Neuronal stem cell (in vitro differentiated cells): ENCODE measurements around the gene STXBP6.

Experiments
- DNase-seq: peaks from one replicate; pipeline ENCODE4 v3.0.0-alpha.2; 2013; ENCODE audit warnings: low spot score
- H2AFZ ChIP-seq: one replicate; pipeline ENCODE4 v1.6.1; 2013; ENCODE audit warnings: mild to moderate bottlenecking, low read length, inconsistent platforms
- H2AK5ac ChIP-seq: 2 replicates; pipeline ENCODE4 v1.6.1; 2013; ENCODE audit warnings: low read depth, mild to moderate bottlenecking, inconsistent platforms, low read length, moderate library complexity, mixed read lengths
- H2BK120ac ChIP-seq: 2 replicates; pipeline ENCODE4 v1.6.1; 2013; ENCODE audit warnings: low read depth, mild to moderate bottlenecking, inconsistent platforms, low read length, moderate library complexity, mixed read lengths
- H2BK12ac ChIP-seq: one replicate; pipeline ENCODE4 v1.6.1; 2013; ENCODE audit warnings: low read length, inconsistent platforms
- H2BK15ac ChIP-seq: 2 replicates; pipeline ENCODE4 v1.6.1; 2013; ENCODE audit warnings: mild to moderate bottlenecking, low read length, inconsistent platforms, mixed read lengths
- H2BK5ac ChIP-seq: one replicate; pipeline ENCODE4 v1.6.1; 2013; ENCODE audit warnings: inconsistent platforms, mild to moderate bottlenecking, low read length, moderate library complexity
- H3K14ac ChIP-seq: one replicate; pipeline ENCODE4 v1.6.1; 2013; ENCODE audit warnings: low read length, inconsistent platforms
- H3K18ac ChIP-seq: 2 replicates; pipeline ENCODE4 v1.6.1; 2013; ENCODE audit warnings: low read length, inconsistent platforms
- H3K23ac ChIP-seq: 2 replicates; pipeline ENCODE4 v1.6.1; 2013; ENCODE audit warnings: low read depth, mild to moderate bottlenecking, mixed read lengths, low read length, inconsistent platforms; ENCODE audit not compliant: poor library complexity
- H3K27ac ChIP-seq: replicated peaks from 3 replicates; pipeline ENCODE4 v1.5.1; 2013; ENCODE audit warnings: low read length, inconsistent platforms
- H3K27me3 ChIP-seq, 3 experiments: 2 replicates each; pipeline ENCODE4 v1.6.1; 2013; ENCODE audit warnings: low read length in 3 of 3, mild to moderate bottlenecking in 2 of 3, inconsistent platforms in 1 of 3, low read depth in 1 of 3, mixed read lengths in 1 of 3, moderate library complexity in 1 of 3; ENCODE audit not compliant: control insufficient read depth in 3 of 3, insufficient read depth in 3 of 3
- H3K36me3 ChIP-seq, 2 donors: replicated peaks in 1 of 2; 2 replicates each; pipeline ENCODE4 v1.6.1; 2013; ENCODE audit warnings: low read length in 2 of 2; ENCODE audit not compliant: control insufficient read depth in 2 of 2, insufficient read depth in 2 of 2
- H3K4ac ChIP-seq: 2 replicates; pipeline ENCODE4 v1.6.1; 2013; ENCODE audit warnings: inconsistent platforms, mild to moderate bottlenecking, low read length, moderate library complexity
- H3K4me1 ChIP-seq, 2 donors: 1 replicate in 1 of 2; 2 replicates in 1 of 2; pipeline ENCODE4 v1.6.1; 2013; ENCODE audit warnings: low read length in 2 of 2, low read depth in 1 of 2; ENCODE audit not compliant: control insufficient read depth in 2 of 2, insufficient read depth in 1 of 2
- H3K4me2 ChIP-seq: one replicate; pipeline ENCODE4 v1.6.1; 2013; ENCODE audit warnings: mild to moderate bottlenecking, low read length, inconsistent platforms; ENCODE audit not compliant: insufficient read depth, poor library complexity, severe bottlenecking
- H3K4me3 ChIP-seq, 2 donors: 2 replicates each; pipeline ENCODE4 v1.5.1; 2013; ENCODE audit warnings: low read length in 2 of 2, mild to moderate bottlenecking in 2 of 2, inconsistent platforms in 1 of 2, moderate library complexity in 1 of 2
- H3K79me1 ChIP-seq: one replicate; pipeline ENCODE4 v1.6.1; 2013; ENCODE audit warnings: low read depth, mild to moderate bottlenecking, inconsistent platforms, low read length, moderate library complexity
- H3K9ac ChIP-seq: one replicate; pipeline ENCODE4 v1.6.1; 2013; ENCODE audit warnings: mild to moderate bottlenecking, low read depth, low read length, inconsistent platforms; ENCODE audit not compliant: poor library complexity
- H3K9me3 ChIP-seq, 2 donors: replicated peaks in 1 of 2; 2 replicates each; pipeline versions ENCODE3 to v1.6.1; 2013; ENCODE audit warnings: low read length in 2 of 2, mild to moderate bottlenecking in 2 of 2, inconsistent platforms in 1 of 2, low read depth in 1 of 2, mixed read lengths in 1 of 2, moderate library complexity in 1 of 2; ENCODE audit not compliant: control insufficient read depth in 2 of 2, insufficient read depth in 1 of 2
- H4K8ac ChIP-seq: one replicate; pipeline ENCODE4 v1.6.1; 2013; ENCODE audit warnings: low read depth, mild to moderate bottlenecking, inconsistent platforms, low read length, moderate library complexity
- H4K91ac ChIP-seq: one replicate; pipeline ENCODE4 v1.6.1; 2013; ENCODE audit warnings: low read length, low read depth, mild to moderate bottlenecking, inconsistent platforms; ENCODE audit not compliant: poor library complexity
- WGBS, 2 donors: extraction: QIAGEN DNeasy Blood & Tissue Kit; methylation state at CpG; one replicate each; pipeline ENCODE4 v1.1.7; 2013; ENCODE audit warnings: missing lambda C conversion rate in 2 of 2, mixed read lengths in 1 of 2; ENCODE audit not compliant: insufficient read length in 2 of 2, insufficient replicate concordance in 1 of 2; ENCODE audit errors: extremely low coverage in 2 of 2; 5-methylcytosine and 5-hydroxymethylcytosine counted together

STXBP6 gene

DNA sequence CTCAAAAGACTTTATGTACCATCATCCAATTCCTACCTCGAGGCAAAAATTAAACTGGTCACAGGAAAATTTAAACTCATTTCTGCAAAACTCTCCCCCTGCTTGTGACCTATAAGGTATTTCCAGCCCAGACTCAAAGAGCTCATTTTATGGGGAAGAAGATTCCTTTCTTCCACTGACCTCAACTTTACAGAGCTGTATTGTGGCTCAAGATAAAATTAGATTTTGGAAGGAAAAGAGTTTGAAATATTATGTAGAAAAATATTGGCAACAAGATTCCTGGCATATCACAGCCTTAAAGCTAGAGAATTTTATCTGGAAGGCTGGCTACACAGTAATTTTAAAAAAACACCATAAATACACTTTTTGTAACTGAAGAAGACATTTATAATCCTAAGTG, 91.7 kb downstream of the STXBP6 start:
- H2AFZ ChIP-seq, result no peak overlapping the region
- H3K4me2 ChIP-seq, result no peak overlapping the region
- H3K14ac ChIP-seq, result no peak overlapping the region
- H3K36me3 ChIP-seq, result no peaks in the 10 kb centered on the region
- H2BK5ac ChIP-seq, result no peak overlapping the region
- H3K27ac ChIP-seq, result no peak overlapping the region
- no peak overlapping the region for H3K4me3 ChIP-seq
- H3K27me3 ChIP-seq, result no peaks in the 10 kb centered on the region
- DNase-seq, result no peak
- H3K23ac ChIP-seq, result no peak overlapping the region
- H3K9me3 ChIP-seq, result no peaks in the 10 kb centered on the region
- H3K9ac ChIP-seq, result no peak overlapping the region
- H3K79me1 ChIP-seq, result no peaks in the 10 kb centered on the region
- WGBS, 2 donors, result no CpG with 5 or more reads among the region's 1 CpG
- H4K8ac ChIP-seq, result no peak overlapping the region
- no peak overlapping the region for H3K18ac ChIP-seq
- H3K4me1 ChIP-seq, result peaks cover 0 to 16% of the 10 kb centered on the region in 2 donors
- no peak overlapping the region for H4K91ac ChIP-seq
- no peak overlapping the region for H2BK12ac ChIP-seq
- H2AK5ac ChIP-seq, result no peak overlapping the region
- H3K4ac ChIP-seq, result no peak overlapping the region
- no peak overlapping the region for H2BK15ac ChIP-seq
- H2BK120ac ChIP-seq, result no peak overlapping the region

GRCh38 chr14:24957814-24958213, 92.1 kb downstream of the STXBP6 start:
- H2BK5ac ChIP-seq, result no peak overlapping the region
- H4K8ac ChIP-seq, result no peak overlapping the region
- H2AK5ac ChIP-seq, result no peak overlapping the region
- H3K79me1 ChIP-seq, result no peaks in the 10 kb centered on the region
- H3K9ac ChIP-seq, result no peak overlapping the region
- H3K4ac ChIP-seq, result no peak overlapping the region
- no peak overlapping the region for H3K14ac ChIP-seq
- no peak overlapping the region for H2BK12ac ChIP-seq
- H2AFZ ChIP-seq, result no peak overlapping the region
- no peaks in the 10 kb centered on the region for H3K36me3 ChIP-seq
- peaks cover 0 to 2% of the 10 kb centered on the region in 2 donors for H3K9me3 ChIP-seq
- DNase-seq, result no peak
- H3K4me3 ChIP-seq, result no peak overlapping the region
- H3K18ac ChIP-seq, result no peak overlapping the region
- H3K27me3 ChIP-seq, result no peaks in the 10 kb centered on the region
- no peak overlapping the region for H2BK15ac ChIP-seq
- no peak overlapping the region for H2BK120ac ChIP-seq
- no peak overlapping the region for H3K23ac ChIP-seq
- no peak overlapping the region for H3K27ac ChIP-seq
- no peak overlapping the region for H3K4me2 ChIP-seq
- WGBS, 2 donors, result no CpG with 5 or more reads among the region's 1 CpG
- peaks cover 0 to 16% of the 10 kb centered on the region in 2 donors for H3K4me1 ChIP-seq
- H4K91ac ChIP-seq, result no peak overlapping the region

DNA sequence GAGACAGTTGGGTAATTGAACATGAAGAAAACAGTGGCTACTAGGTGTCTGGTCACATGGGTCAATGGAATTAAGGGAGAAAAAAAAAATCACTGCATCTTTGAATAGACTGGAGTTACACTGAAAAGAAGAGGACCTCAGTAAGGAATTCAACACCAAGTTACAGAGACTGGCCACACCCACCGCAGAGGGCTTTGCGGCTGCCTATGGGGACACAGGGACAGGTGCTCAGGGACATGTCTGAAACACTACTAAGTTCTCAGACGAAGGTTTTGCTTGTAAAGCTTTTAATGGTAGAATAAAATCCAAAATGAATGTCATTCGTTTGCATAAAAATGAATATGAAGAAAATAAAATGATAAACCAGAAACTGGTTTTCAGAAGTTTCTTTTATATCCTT, 93.8 kb downstream of the STXBP6 start:
- Histone ChIP-seq H3K18ac (no peak overlapping the region), H3K27ac (no peak overlapping the region), H3K4me3 (no peak overlapping the region), H3K23ac (no peak overlapping the region), H2BK15ac (no peak overlapping the region), H3K4me2 (no peak overlapping the region), H2BK12ac (no peak overlapping the region), H4K91ac (no peak overlapping the region), H3K4me1 (peaks cover 0 to 16% of the 10 kb centered on the region in 2 donors), H3K27me3 (no peaks in the 10 kb centered on the region), H2AK5ac (no peak overlapping the region), H3K14ac (no peak overlapping the region), H3K36me3 (no peaks in the 10 kb centered on the region), H2AFZ (no peak overlapping the region), H2BK120ac (no peak overlapping the region), H3K79me1 (no peaks in the 10 kb centered on the region), H4K8ac (no peak overlapping the region), H3K4ac (no peak overlapping the region), H3K9me3 (peaks cover 0 to 2% of the 10 kb centered on the region in 2 donors), H2BK5ac (no peak overlapping the region), H3K9ac (no peak overlapping the region)
- DNase-seq, result no peak
- WGBS, 2 donors, result no CpG with 5 or more reads among the region's 4 CpGs

DNA sequence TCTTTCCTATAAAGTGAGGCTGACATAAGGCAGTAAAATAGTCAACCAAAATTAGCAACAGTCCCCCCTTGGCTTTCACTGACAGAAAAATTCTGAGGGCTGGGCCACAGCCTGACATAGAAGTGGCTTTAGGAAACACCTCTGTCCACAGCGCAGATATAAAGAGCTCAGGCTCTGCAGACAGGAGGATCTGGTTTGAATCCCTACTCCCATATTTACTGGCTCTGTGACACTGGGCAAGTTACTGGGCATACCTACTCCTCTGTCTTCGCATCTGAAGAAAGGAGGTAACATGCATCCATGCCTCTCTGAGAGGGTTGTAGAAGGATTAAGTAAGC, 95.3 kb downstream of the STXBP6 start:
- no peaks in the 10 kb centered on the region for H3K27me3 ChIP-seq
- DNase-seq, result no peak
- H3K4me3 ChIP-seq, result no peak overlapping the region
- H3K27ac ChIP-seq, result no peak overlapping the region
- no CpG with 5 or more reads among the region's 2 CpGs for WGBS, 2 donors
- H2AFZ ChIP-seq, result no peak overlapping the region
- no peak overlapping the region for H2BK5ac ChIP-seq
- no peak overlapping the region for H3K18ac ChIP-seq
- no peaks in the 10 kb centered on the region for H3K79me1 ChIP-seq
- H2BK15ac ChIP-seq, result no peak overlapping the region
- H4K91ac ChIP-seq, result no peak overlapping the region
- H3K4ac ChIP-seq, result no peak overlapping the region
- no peak overlapping the region for H2AK5ac ChIP-seq
- H2BK120ac ChIP-seq, result no peak overlapping the region
- no peak overlapping the region for H3K14ac ChIP-seq
- no peak overlapping the region for H2BK12ac ChIP-seq
- H3K4me2 ChIP-seq, result no peak overlapping the region
- H4K8ac ChIP-seq, result no peak overlapping the region
- H3K9me3 ChIP-seq, result peaks cover 0 to 2% of the 10 kb centered on the region in 2 donors
- no peaks in the 10 kb centered on the region for H3K36me3 ChIP-seq
- H3K9ac ChIP-seq, result no peak overlapping the region
- H3K23ac ChIP-seq, result no peak overlapping the region
- peaks cover 0 to 13% of the 10 kb centered on the region in 2 donors for H3K4me1 ChIP-seq
